MM.1S (cell line): Measurements from ENCODE around the gene UBN1.

Experiments used
- DNase-seq: peaks from one replicate; pipeline ENCODE4 v3.0.0-alpha.2; 2015
- H2AFZ ChIP-seq: fragments of 300-600 bp; sonication (generic); 2 replicates; pipeline ENCODE4 v1.6.0; 2016; ENCODE audit warnings: antibody characterized with exemption, low read length
- H3F3A ChIP-seq: fragments of 300-600 bp; sonication (generic); 2 replicates; pipeline ENCODE4 v1.6.1; 2016; ENCODE audit warnings: mild to moderate bottlenecking, antibody characterized with exemption, low read length, moderate library complexity, mixed read lengths; ENCODE audit not compliant: insufficient read depth
- H3K27ac ChIP-seq: fragments of 300-600 bp; sonication (generic); 2 replicates; pipeline ENCODE4 v1.5.1; 2016; ENCODE audit warnings: mild to moderate bottlenecking, low read length
- H3K27me3 ChIP-seq: fragments of 300-600 bp; sonication (generic); replicated peaks from 2 replicates; pipeline ENCODE4 v1.6.0; 2016; ENCODE audit warnings: low read length; ENCODE audit not compliant: insufficient read depth
- H3K36me3 ChIP-seq: fragments of 300-600 bp; sonication (generic); replicated peaks from 2 replicates; pipeline ENCODE4 v1.6.1; 2016; ENCODE audit warnings: mild to moderate bottlenecking, low read length, mixed read lengths; ENCODE audit not compliant: insufficient read depth
- H3K4me1 ChIP-seq: fragments of 300-600 bp; sonication (generic); 2 replicates; pipeline ENCODE4 v1.6.1; 2016; ENCODE audit warnings: low read length, mixed read lengths
- H3K4me2 ChIP-seq: fragments of 300-600 bp; sonication (generic); 2 replicates; pipeline ENCODE4 v1.6.0; 2016; ENCODE audit warnings: low read depth, low read length
- H3K4me3 ChIP-seq: fragments of 300-600 bp; sonication (generic); 2 replicates; pipeline ENCODE4 v1.5.1; 2016; ENCODE audit warnings: low read length, mixed read lengths
- H3K79me2 ChIP-seq: fragments of 300-600 bp; sonication (generic); 2 replicates; pipeline ENCODE4 v1.6.1; 2016; ENCODE audit warnings: mixed run types, low read length, mixed read lengths
- H3K9ac ChIP-seq: fragments of 300-600 bp; sonication (generic); 2 replicates; pipeline ENCODE4 v1.6.1; 2016; ENCODE audit warnings: low read length, mixed read lengths
- H3K9me2 ChIP-seq: fragments of 300-600 bp; sonication (generic); replicated peaks from 2 replicates; pipeline ENCODE4 v1.6.1; 2016; ENCODE audit warnings: mild to moderate bottlenecking, low read length, mixed read lengths; ENCODE audit not compliant: insufficient read depth
- H3K9me3 ChIP-seq: fragments of 300-600 bp; sonication (generic); replicated peaks from 2 replicates; pipeline ENCODE4 v1.6.1; 2016; ENCODE audit warnings: mild to moderate bottlenecking, low read length, mixed read lengths; ENCODE audit not compliant: insufficient read depth
- H4K20me1 ChIP-seq: fragments of 300-600 bp; sonication (generic); 2 replicates; pipeline ENCODE4 v1.6.1; 2016; ENCODE audit warnings: mild to moderate bottlenecking, low read length, moderate library complexity, mixed read lengths; ENCODE audit not compliant: insufficient read depth
- EZH2 ChIP-seq: fragments of 300-600 bp; sonication (generic); optimal IDR thresholded peaks from 2 replicates; pipeline ENCODE3; 2017; ENCODE audit warnings: low read depth, mild to moderate bottlenecking, antibody characterized with exemption, low read length, mixed read lengths
- EZH2phosphoT487 ChIP-seq: fragments of 300-600 bp; sonication (generic); IDR thresholded peaks from 2 replicates; pipeline ENCODE4 v1.6.1; 2018; ENCODE audit warnings: antibody characterized with exemption, low read length
- TF ChIP-seq, protein P1 (sequence below): fragments of 300-600 bp; sonication (generic); IDR thresholded peaks from 2 replicates; pipeline ENCODE4 v1.5.1; 2016; ENCODE audit warnings: antibody characterized with exemption, low read length, mixed read lengths

Gene UBN1

DNA sequence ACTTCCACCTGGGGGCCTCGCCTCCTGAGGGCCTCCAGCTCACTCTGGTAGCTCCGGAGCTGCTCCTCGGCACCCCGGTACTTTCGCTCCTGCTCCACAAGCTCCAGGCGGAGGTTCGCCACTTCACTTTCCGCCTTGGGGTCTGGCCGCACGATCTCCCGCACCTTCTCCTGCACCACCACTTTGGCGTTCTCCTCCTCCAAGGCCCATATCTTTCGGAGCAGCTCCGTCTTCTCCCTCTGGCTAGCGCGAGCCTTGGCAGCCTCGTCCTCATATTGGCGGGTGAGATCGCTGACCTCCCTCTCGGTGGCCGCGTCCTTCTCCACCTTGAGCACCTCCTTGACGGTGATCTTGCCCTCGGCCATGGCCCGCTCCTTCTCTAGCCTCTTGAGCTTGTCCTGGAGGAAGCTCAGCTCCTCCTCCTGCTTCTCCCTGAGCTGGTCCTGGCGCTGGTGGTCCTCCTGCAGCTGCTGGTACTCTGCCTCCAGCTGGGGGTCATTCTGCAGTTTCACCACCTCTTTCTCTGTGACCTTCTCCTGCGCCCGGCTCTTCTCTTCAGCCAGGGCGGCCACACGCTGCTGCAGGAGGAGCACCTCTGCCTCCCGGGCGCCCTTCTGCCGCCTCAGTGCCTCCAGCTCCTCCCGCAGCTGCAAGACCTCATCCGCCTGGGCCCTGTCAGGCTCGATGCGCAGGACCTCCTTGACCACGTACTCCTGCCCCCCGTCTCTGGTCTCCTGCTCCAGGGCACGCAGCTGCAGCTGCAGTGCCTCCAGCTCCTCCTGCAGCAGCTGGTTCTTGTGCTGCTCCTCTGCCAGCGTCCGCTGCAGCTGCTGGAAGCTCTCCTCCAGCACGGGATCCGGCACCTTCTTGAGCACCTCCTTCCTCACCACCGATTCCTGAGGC is 37.9 kb downstream of the UBN1 start:
- peaks cover 6% of the 10 kb centered on the region; the same call in 1 of the 2 replicates for H3K36me3 ChIP-seq
- no peaks in the 10 kb centered on the region for H3K79me2 ChIP-seq
- H3K9ac ChIP-seq: no peak overlapping the region

DNA sequence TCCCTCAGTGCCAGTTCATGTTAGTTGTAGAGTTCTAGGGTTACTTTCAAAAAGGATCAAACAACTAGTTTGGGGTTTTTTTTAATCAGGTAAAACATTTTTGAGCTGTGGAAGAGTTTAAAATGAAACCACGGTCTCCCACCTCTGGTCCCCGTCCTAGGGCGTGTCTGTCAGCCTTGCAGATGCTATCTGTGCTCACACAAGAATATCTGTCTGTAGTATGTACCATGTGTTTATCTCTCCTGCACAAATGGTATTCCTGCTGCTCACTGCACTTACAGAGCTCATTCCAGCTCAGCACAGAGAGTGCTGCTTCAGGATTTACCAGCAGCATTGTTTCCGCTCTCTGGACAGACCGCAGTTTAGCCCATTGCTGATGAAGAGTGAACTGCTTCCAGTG is 38.9 kb downstream of the UBN1 start:
- Histone ChIP-seq H3K36me3 (0 out of 2 replicates have a peak, but pooled peaks cover 3% of the 10 kb centered on the region), H4K20me1 (no peaks in the 10 kb centered on the region), H3K4me3 (no peak overlapping the region), H3K27ac (no peak overlapping the region), H3K9ac (no peak overlapping the region), H3K79me2 (no peaks in the 10 kb centered on the region), H3F3A (no peaks in the 10 kb centered on the region), H3K4me1 (no peaks in the 10 kb centered on the region), H3K27me3 (no peaks in the 10 kb centered on the region), H2AFZ (no peak overlapping the region), H3K4me2 (no peak overlapping the region), H3K9me2 (no peaks in the 10 kb centered on the region), H3K9me3 (no peaks in the 10 kb centered on the region)
- no peak for TF ChIP-seq EZH2phosphoT487
- TF ChIP-seq, protein P1, sequence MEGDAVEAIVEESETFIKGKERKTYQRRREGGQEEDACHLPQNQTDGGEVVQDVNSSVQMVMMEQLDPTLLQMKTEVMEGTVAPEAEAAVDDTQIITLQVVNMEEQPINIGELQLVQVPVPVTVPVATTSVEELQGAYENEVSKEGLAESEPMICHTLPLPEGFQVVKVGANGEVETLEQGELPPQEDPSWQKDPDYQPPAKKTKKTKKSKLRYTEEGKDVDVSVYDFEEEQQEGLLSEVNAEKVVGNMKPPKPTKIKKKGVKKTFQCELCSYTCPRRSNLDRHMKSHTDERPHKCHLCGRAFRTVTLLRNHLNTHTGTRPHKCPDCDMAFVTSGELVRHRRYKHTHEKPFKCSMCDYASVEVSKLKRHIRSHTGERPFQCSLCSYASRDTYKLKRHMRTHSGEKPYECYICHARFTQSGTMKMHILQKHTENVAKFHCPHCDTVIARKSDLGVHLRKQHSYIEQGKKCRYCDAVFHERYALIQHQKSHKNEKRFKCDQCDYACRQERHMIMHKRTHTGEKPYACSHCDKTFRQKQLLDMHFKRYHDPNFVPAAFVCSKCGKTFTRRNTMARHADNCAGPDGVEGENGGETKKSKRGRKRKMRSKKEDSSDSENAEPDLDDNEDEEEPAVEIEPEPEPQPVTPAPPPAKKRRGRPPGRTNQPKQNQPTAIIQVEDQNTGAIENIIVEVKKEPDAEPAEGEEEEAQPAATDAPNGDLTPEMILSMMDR: no peak
- TF ChIP-seq EZH2: no peak
- no peak for DNase-seq

More for the DNA sequence above, 37.9 kb downstream of the UBN1 start:
- H4K20me1 ChIP-seq: no peaks in the 10 kb centered on the region
- no peak overlapping the region for H3K27ac ChIP-seq
- H3K9me2 ChIP-seq: no peaks in the 10 kb centered on the region
- DNase-seq: no peak
- no peaks in the 10 kb centered on the region for H3K27me3 ChIP-seq
- TF ChIP-seq EZH2: no peak
- TF ChIP-seq, protein P1: no peak
- no peak overlapping the region for H3K4me3 ChIP-seq
- H3K4me2 ChIP-seq: no peak overlapping the region
- no peaks in the 10 kb centered on the region for H3K4me1 ChIP-seq
- H3F3A ChIP-seq: no peaks in the 10 kb centered on the region
- no peak overlapping the region for H2AFZ ChIP-seq
- H3K9me3 ChIP-seq: no peaks in the 10 kb centered on the region

GRCh38 chr16:4888428-4889135 is 41.3 kb downstream of the UBN1 start:
- Histone ChIP-seq H3K9me3 (no peaks in the 10 kb centered on the region), H3K36me3 (no peaks in the 10 kb centered on the region), H4K20me1 (no peaks in the 10 kb centered on the region), H3K9me2 (no peaks in the 10 kb centered on the region), H3K9ac (no peak overlapping the region), H3K4me2 (no peak overlapping the region), H3F3A (no peaks in the 10 kb centered on the region), H3K27ac (no peak overlapping the region), H3K4me3 (no peak overlapping the region), H3K27me3 (no peaks in the 10 kb centered on the region), H2AFZ (no peak overlapping the region), H3K79me2 (no peaks in the 10 kb centered on the region), H3K4me1 (no peaks in the 10 kb centered on the region)
- TF ChIP-seq EZH2 (no peak), EZH2phosphoT487 (no peak)
- TF ChIP-seq, protein P1: no peak
- DNase-seq: no peak
